Right kidney (tissue), 1 donor: ENCODE measurements around the gene ZNF135.

ENCODE experiments used
- DNase-seq: peaks from one replicate; pipeline ENCODE4 v3.0.0-alpha.2; 2016

The ZNF135 gene

GRCh38 chr19:58091251-58091995 lies 32.3 kb downstream of the ZNF135 start:
- DNase-seq, result no peak

GRCh38 chr19:58093071-58093470 lies 34.0 kb downstream of the ZNF135 start:
- DNase-seq, result no peak

GRCh38 chr19:58095328-58095727 lies 36.2 kb downstream of the ZNF135 start:
- DNase-seq, result no peak

- DNase-seq, result no peak
These were observed 37.8 kb downstream of the ZNF135 start for GRCh38 chr19:58096884-58097283.

GRCh38 chr19:58097349-58097748 lies 38.3 kb downstream of the ZNF135 start:
- no peak for DNase-seq

- peak; percentile 92 for DNase-seq
These were observed 38.9 kb downstream of the ZNF135 start, which contains the start of gene ZSCAN18 for GRCh38 chr19:58097781-58098681. Gene ZSCAN18, minus strand, starts transcription at chr19:58098231. Its CDS starts 7,964 bp downstream, at chr19:58090267.

- DNase-seq, result no peak
These were observed 39.6 kb downstream of the ZNF135 start for GRCh38 chr19:58098682-58098998.

GRCh38 chr19:58107778-58108545 lies 48.9 kb downstream of the ZNF135 start:
- DNase-seq, result no peak

GRCh38 chr19:58108546-58108817 lies 49.4 kb downstream of the ZNF135 start:
- no peak for DNase-seq

GRCh38 chr19:58117841-58118575 lies 58.9 kb downstream of the ZNF135 start:
- DNase-seq, result peak; percentile 61

GRCh38 chr19:58118979-58119733 lies 60.1 kb downstream of the ZNF135 start:
- no peak for DNase-seq
